Glutamatergic neuron (in vitro differentiated cells): Measurements from ENCODE around the gene VPS45. TPM values are rescaled to one million over a fixed set of nuclear protein-coding genes. Genes with fewer than 3 reads are reported as not detected.
"Not testable (repeated sequence)": the region's sequence is repeated elsewhere in the genome, so short reads cannot be mapped to it uniquely, and the experiment has no call there.

Source experiments
- DNase-seq: peaks from one replicate; pipeline ENCODE4 v3.0.0; 2022
- H3K27ac Mint-ChIP-seq: one replicate; pipeline ENCODE4 v1.8.0; 2020; ENCODE audit warnings: mild to moderate bottlenecking, mixed read lengths, inconsistent platforms; ENCODE audit not compliant: unreplicated experiment
- H3K27me3 Mint-ChIP-seq: one replicate; pipeline ENCODE4 v1.8.0; 2020; ENCODE audit warnings: mild to moderate bottlenecking, moderate library complexity, mixed read lengths, inconsistent platforms; ENCODE audit not compliant: unreplicated experiment
- H3K36me3 Mint-ChIP-seq: one replicate; pipeline ENCODE4 v1.8.0; 2020; ENCODE audit warnings: mild to moderate bottlenecking, mixed read lengths, inconsistent platforms; ENCODE audit not compliant: unreplicated experiment
- H3K4me1 Mint-ChIP-seq: one replicate; pipeline ENCODE4 v1.8.0; 2020; ENCODE audit warnings: mild to moderate bottlenecking, low read depth, mixed read lengths, inconsistent platforms; ENCODE audit not compliant: unreplicated experiment
- H3K4me3 Mint-ChIP-seq: one replicate; pipeline ENCODE4 v1.8.0; 2020; ENCODE audit warnings: mild to moderate bottlenecking, mixed read lengths, inconsistent platforms; ENCODE audit not compliant: unreplicated experiment
- H3K9me3 Mint-ChIP-seq: one replicate; pipeline ENCODE4 v1.8.0; 2020; ENCODE audit warnings: mild to moderate bottlenecking, moderate library complexity, mixed read lengths, inconsistent platforms; ENCODE audit not compliant: unreplicated experiment
- CTCF ChIP-seq: fragments of 200-600 bp; sonication (generic); IDR thresholded peaks from one replicate; pipeline ENCODE4 v1.5.0; 2021; ENCODE audit not compliant: partially characterized antibody, unreplicated experiment
- total RNA-seq: library from RNA; stranded (reverse); fragmentation: NEBNext Ultra II Directional; extraction: Animal tissue kit (Norgen Biotek cat#: 25700); gene quantifications from one replicate; pipeline ENCODE4 v1.2.1, GENCODE V29; 2021; ENCODE audit not compliant: unreplicated experiment

The VPS45 gene
- total RNA-seq, 1 donor from 2014 or later = 60.0 TPM

- H3K36me3 Mint-ChIP-seq = no peaks in the 10 kb centered on the region
- no peak for TF ChIP-seq CTCF
- H3K27ac Mint-ChIP-seq = no peak overlapping the region
- no peak for DNase-seq
- H3K9me3 Mint-ChIP-seq = peaks cover 3% of the 10 kb centered on the region
- peaks cover 2% of the 10 kb centered on the region for H3K27me3 Mint-ChIP-seq
- H3K4me1 Mint-ChIP-seq = no peaks in the 10 kb centered on the region
- H3K4me3 Mint-ChIP-seq = no peak overlapping the region
These were observed 74.5 kb downstream of the VPS45 start for GRCh38 chr1:150142083-150142482.

- TF ChIP-seq CTCF = no peak
These were observed 77.0 kb downstream of the VPS45 start for GRCh38 chr1:150144606-150145005.

GRCh38 chr1:150146016-150146415, 78.4 kb downstream of the VPS45 start:
- not testable (repeated sequence) for H3K27me3 Mint-ChIP-seq, H3K36me3 Mint-ChIP-seq, H3K4me1 Mint-ChIP-seq, DNase-seq, H3K27ac Mint-ChIP-seq, H3K4me3 Mint-ChIP-seq
- peaks cover 14% of the 10 kb centered on the region for H3K9me3 Mint-ChIP-seq

More at GRCh38 chr1:150144606-150145005, 77.0 kb downstream of the VPS45 start:
- Mint-ChIP-seq H3K36me3 (no peaks in the 10 kb centered on the region), H3K4me3 (no peak overlapping the region), H3K27me3 (peaks cover 5% of the 10 kb centered on the region), H3K9me3 (peaks cover 11% of the 10 kb centered on the region), H3K27ac (no peak overlapping the region), H3K4me1 (peaks cover 2% of the 10 kb centered on the region)
- DNase-seq = no peak

GRCh38 chr1:150146849-150147542, 79.4 kb downstream of the VPS45 start:
- TF ChIP-seq CTCF = no peak
- H3K4me3 Mint-ChIP-seq = no peak overlapping the region
- H3K9me3 Mint-ChIP-seq = peaks cover 15% of the 10 kb centered on the region
- no peak overlapping the region for H3K27ac Mint-ChIP-seq
- peaks cover 15% of the 10 kb centered on the region for H3K27me3 Mint-ChIP-seq
- no peaks in the 10 kb centered on the region for H3K36me3 Mint-ChIP-seq
- H3K4me1 Mint-ChIP-seq = peaks cover 3% of the 10 kb centered on the region
- DNase-seq = no peak

- Mint-ChIP-seq H3K4me3 (peak overlapping the region; percentile 97), H3K4me1 (peaks cover 16% of the 10 kb centered on the region), H3K36me3 (peaks cover 5% of the 10 kb centered on the region), H3K27me3 (peaks cover 15% of the 10 kb centered on the region), H3K27ac (peak overlapping the region; percentile 97), H3K9me3 (peaks cover 20% of the 10 kb centered on the region)
- no peak for DNase-seq
- no peak for TF ChIP-seq CTCF
These were observed 81.3 kb downstream of the VPS45 start for GRCh38 chr1:150148837-150149270.
